Measurements from ENCODE around the gene VEGFB.

GRCh38 chr11:64232967-64233315, 1.4 kb upstream of the VEGFB start:
- no peak for TF ChIP-seq CTCF (IDR thresholded peaks at IDR 0.05 in 2 of 3, conservative IDR thresholded peaks at IDR 0.05 in 1 of 3; ENCODE audit: borderline replicate concordance in 1 of 3, insufficient read depth in 1 of 3, low read depth in 2 of 3, low read length in 2 of 3)
- TF ChIP-seq, protein P1, sequence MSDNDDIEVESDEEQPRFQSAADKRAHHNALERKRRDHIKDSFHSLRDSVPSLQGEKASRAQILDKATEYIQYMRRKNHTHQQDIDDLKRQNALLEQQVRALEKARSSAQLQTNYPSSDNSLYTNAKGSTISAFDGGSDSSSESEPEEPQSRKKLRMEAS (IDR thresholded peaks at IDR 0.05): no peak
- no peak for TF ChIP-seq ZFX (IDR thresholded peaks at IDR 0.05)
- no peak for TF ChIP-seq POLR2AphosphoS5 (IDR thresholded peaks at IDR 0.05; ENCODE audit: low read depth, low read length)
- no peak for TF ChIP-seq ELF1 (IDR thresholded peaks at IDR 0.05; ENCODE audit: borderline replicate concordance, low read depth)
